ENCODE measurements around the gene ATP11A. TPM values are rescaled to one million over a fixed set of nuclear protein-coding genes. Genes with fewer than 3 reads are reported as not detected.
A peak's percentile ranks its signal among the peaks of the same experiment; 100 is the strongest.

The ATP11A gene
- total and polyA plus RNA-seq, 9 of the 15 experiments (the other 6 are each of a cell fraction or from before 2014, with no cell fraction given) = 0.38 to 34.2 (median 4.2) TPM

DNA sequence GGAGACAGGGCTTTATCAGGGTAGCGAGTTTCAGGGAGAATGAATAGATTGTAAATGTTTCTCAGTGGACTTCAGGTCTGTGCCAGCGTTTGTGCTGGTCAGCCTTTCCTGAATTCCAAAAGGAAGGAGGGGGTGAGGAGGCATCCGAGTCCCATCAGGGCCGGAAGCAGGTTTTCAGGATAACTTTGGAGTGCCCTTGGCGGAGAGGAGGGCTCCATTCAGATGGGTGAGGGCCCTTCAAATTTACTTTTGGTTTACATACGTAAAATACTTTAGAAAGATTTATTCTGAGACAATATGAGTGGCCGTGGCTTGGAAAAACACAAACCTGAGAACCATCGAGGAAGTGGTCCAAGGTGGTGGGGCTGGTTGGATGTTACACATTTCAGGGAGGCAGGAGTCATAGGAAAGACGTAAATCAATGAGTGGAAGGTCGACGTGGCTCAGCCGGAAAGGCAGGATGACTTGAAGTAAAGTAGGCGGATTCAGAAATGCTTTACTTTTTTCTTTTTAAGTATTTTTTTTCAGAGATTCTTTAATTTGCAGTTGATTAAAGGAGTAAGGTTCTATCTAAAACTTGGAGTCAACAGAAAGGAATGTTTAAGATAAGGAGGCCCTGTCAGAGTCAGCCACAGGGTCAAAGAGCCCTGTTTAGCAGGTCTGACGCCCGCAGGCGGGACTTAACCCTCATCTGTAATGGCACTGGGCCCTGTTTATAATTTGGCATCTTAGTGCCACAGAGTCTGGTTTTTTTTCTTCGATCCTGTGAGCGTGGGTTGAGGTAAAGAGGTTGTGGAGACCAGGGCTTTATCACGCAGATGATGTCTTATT is 32.8 kb downstream of the ATP11A start:
- peaks cover 42% of the 10 kb centered on the region for H3K79me2 ChIP-seq (ENCODE audit: control insufficient read depth, insufficient read depth, low read length)
- no TSS peak for BruUV-seq (replicated peaks)
- TF ChIP-seq, protein P1, sequence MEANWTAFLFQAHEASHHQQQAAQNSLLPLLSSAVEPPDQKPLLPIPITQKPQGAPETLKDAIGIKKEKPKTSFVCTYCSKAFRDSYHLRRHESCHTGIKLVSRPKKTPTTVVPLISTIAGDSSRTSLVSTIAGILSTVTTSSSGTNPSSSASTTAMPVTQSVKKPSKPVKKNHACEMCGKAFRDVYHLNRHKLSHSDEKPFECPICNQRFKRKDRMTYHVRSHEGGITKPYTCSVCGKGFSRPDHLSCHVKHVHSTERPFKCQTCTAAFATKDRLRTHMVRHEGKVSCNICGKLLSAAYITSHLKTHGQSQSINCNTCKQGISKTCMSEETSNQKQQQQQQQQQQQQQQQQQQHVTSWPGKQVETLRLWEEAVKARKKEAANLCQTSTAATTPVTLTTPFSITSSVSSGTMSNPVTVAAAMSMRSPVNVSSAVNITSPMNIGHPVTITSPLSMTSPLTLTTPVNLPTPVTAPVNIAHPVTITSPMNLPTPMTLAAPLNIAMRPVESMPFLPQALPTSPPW (CRISPR knock-in tag; IDR thresholded peaks at IDR 0.05) = peak; percentile 52; the same call in 1 of the 2 replicates
- no peak for TF ChIP-seq ZNF778 (CRISPR knock-in tag; IDR thresholded peaks at IDR 0.05)
- TF ChIP-seq, protein P2, sequence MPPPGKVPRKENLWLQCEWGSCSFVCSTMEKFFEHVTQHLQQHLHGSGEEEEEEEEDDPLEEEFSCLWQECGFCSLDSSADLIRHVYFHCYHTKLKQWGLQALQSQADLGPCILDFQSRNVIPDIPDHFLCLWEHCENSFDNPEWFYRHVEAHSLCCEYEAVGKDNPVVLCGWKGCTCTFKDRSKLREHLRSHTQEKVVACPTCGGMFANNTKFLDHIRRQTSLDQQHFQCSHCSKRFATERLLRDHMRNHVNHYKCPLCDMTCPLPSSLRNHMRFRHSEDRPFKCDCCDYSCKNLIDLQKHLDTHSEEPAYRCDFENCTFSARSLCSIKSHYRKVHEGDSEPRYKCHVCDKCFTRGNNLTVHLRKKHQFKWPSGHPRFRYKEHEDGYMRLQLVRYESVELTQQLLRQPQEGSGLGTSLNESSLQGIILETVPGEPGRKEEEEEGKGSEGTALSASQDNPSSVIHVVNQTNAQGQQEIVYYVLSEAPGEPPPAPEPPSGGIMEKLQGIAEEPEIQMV (tag; conservative IDR thresholded peaks at IDR 0.05; ENCODE audit: low read depth) = no peak
- TF ChIP-seq MYNN (IDR thresholded peaks at IDR 0.05) = peak; percentile 20; the same call in 1 of the 2 replicates
- TF ChIP-seq MYNN (CRISPR knock-in tag; IDR thresholded peaks at IDR 0.05) = no peak
- TF ChIP-seq, protein P3, sequence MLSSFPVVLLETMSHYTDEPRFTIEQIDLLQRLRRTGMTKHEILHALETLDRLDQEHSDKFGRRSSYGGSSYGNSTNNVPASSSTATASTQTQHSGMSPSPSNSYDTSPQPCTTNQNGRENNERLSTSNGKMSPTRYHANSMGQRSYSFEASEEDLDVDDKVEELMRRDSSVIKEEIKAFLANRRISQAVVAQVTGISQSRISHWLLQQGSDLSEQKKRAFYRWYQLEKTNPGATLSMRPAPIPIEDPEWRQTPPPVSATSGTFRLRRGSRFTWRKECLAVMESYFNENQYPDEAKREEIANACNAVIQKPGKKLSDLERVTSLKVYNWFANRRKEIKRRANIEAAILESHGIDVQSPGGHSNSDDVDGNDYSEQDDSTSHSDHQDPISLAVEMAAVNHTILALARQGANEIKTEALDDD (IDR thresholded peaks at IDR 0.05) = peak; percentile 41; the same call in 1 of the 2 replicates
- 0 out of 2 replicates have a peak, but pooled peaks have one; percentile 29 for TF ChIP-seq SMARCA4 (IDR thresholded peaks at IDR 0.05)
- no peak for TF ChIP-seq GABPA (tag; conservative IDR thresholded peaks at IDR 0.05; ENCODE audit: low read depth)
- no peak for TF ChIP-seq EP300 (IDR thresholded peaks at IDR 0.05; ENCODE audit: low read length)
- no peak for TF ChIP-seq NR2C2 (CRISPR knock-in tag; IDR thresholded peaks at IDR 0.05)
- TF ChIP-seq NR2C2 (tag; IDR thresholded peaks at IDR 0.05) = peak; percentile 43
- TF ChIP-seq, protein P4, sequence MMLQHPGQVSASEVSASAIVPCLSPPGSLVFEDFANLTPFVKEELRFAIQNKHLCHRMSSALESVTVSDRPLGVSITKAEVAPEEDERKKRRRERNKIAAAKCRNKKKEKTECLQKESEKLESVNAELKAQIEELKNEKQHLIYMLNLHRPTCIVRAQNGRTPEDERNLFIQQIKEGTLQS (IDR thresholded peaks at IDR 0.05) = peak; percentile 42; the same call in 1 of the 2 replicates
- TF ChIP-seq, protein P4 (CRISPR knock-in tag; conservative IDR thresholded peaks at IDR 0.05) = no peak

More for the DNA sequence above, 32.8 kb downstream of the ATP11A start:
- CTCF ChIA-PET (ENCODE audit: low intra/inter-chr PET ratio) = no interaction called here
- no peaks in the 10 kb centered on the region for H3K27me3 ChIP-seq (ENCODE audit: control insufficient read depth in 2 of 2, insufficient read depth in 2 of 2, low read length in 2 of 2)
- POLR2A ChIA-PET = interaction anchor here (0.6 to 1.7 kb wide), 2 partner anchors 11 to 486 kb away, joined by 3 to 4 read pairs; no protein-coding TSS in a partner anchor
- peak overlapping the region in 1 of 2 experiments; percentile 51; a peak in 1 of 4 replicates for H3K9ac ChIP-seq (ENCODE audit: insufficient read depth in 1 of 2, low read depth in 2 of 2, low read length in 2 of 2)
- in situ Hi-C loops (cut with MboI) (no loop called here), intact Hi-C loops (cut with micrococcal nuclease) (no loop called here)
- H3K4me2 ChIP-seq (ENCODE audit: insufficient read depth, low read length) = peak overlapping the region; percentile 46; the same call in 1 of the 2 replicates
- 0 out of 3 replicates have a peak, but pooled peaks cover 2% of the 10 kb centered on the region for H3K36me3 ChIP-seq (ENCODE audit: control insufficient read depth, insufficient read depth, low read length)
- H3K4me1 ChIP-seq (replicated peaks in 1 of 2; ENCODE audit: control insufficient read depth in 2 of 2, insufficient read depth in 2 of 2, low read length in 2 of 2) = peaks cover 25 to 39% of the 10 kb centered on the region in 2 experiments
- no peak overlapping the region for H2AFZ ChIP-seq (ENCODE audit: low read depth, low read length)
- FAIRE-seq (peak; percentile 82), DNase-seq (ENCODE audit: extremely low read depth in 1 of 4, low spot score in 3 of 4) (peak; percentile 46 to 68 (median 60)), ATAC-seq (peak; percentile 83)
- WGBS (ENCODE audit: insufficient coverage, low coverage, missing lambda C conversion rate) = 5% methylated on average over 16 of the region's 19 CpGs
- no peaks in the 10 kb centered on the region for H3K9me1 ChIP-seq (ENCODE audit: control insufficient read depth, insufficient read depth, low read length)
- peaks cover 22% of the 10 kb centered on the region; the same call in 1 of the 2 replicates for H4K20me1 ChIP-seq (replicated peaks; ENCODE audit: control insufficient read depth, insufficient read depth, low read length)
- H3K27ac ChIP-seq (ENCODE audit: extremely low read depth, low read depth, low read length) = peak overlapping the region; percentile 83
- H3K4me3 ChIP-seq = no peak overlapping the region
- H3K9me3 ChIP-seq (replicated peaks; ENCODE audit: control insufficient read depth, insufficient read depth, low read depth, low read length) = no peaks in the 10 kb centered on the region
